Vagina (tissue), 2 donors: ENCODE results near the gene LCE2B. TPM values are rescaled to one million over a fixed set of nuclear protein-coding genes. Genes with fewer than 3 reads are reported as not detected.
"Not testable (repeated sequence)": the region's sequence is repeated elsewhere in the genome, so short reads cannot be mapped to it uniquely, and the experiment has no call there.

Source experiments
- DNase-seq, 2 donors: peaks; one replicate each; pipeline ENCODE4 v3.0.0-alpha.2; 2017; ENCODE audit errors: extremely low spot score in 2 of 2
- H3K27ac ChIP-seq: fragments of 200-600 bp; sonication (generic); one replicate; pipeline ENCODE4 v1.5.1; 2019
- H3K27me3 ChIP-seq: fragments of 200-600 bp; sonication (generic); one replicate; pipeline ENCODE4 v1.5.1; 2019
- H3K36me3 ChIP-seq, 2 donors: fragments of 200-600 bp; sonication (generic); one replicate each; pipeline ENCODE4 v1.5.1; 2017 to 2019
- H3K4me1 ChIP-seq: fragments of 200-600 bp; sonication (generic); one replicate; pipeline ENCODE4 v1.5.1; 2019
- H3K4me3 ChIP-seq, 2 donors: fragments of 200-600 bp; sonication (generic); 1 replicate in 1 of 2; 2 replicates in 1 of 2; pipeline ENCODE4 v1.5.1; 2016 to 2019
- H3K9me3 ChIP-seq: fragments of 200-600 bp; sonication (generic); one replicate; pipeline ENCODE4 v1.5.1; 2019
- CTCF ChIP-seq, 3 experiments: fragments of 450-650 bp in 2 of 3; fragments of 200-600 bp in 1 of 3; sonication (generic) in 1 of 3; IDR thresholded peaks; one replicate each; pipeline ENCODE4 v1.5.1; 2017 to 2019; ENCODE audit warnings: antibody characterized with exemption in 3 of 3, mild to moderate bottlenecking in 2 of 3, moderate library complexity in 2 of 3
- POLR2A ChIP-seq, 2 donors: fragments of 450-650 bp; IDR thresholded peaks; one replicate each; pipeline ENCODE4 v1.6.1; 2017; ENCODE audit warnings: antibody characterized with exemption in 2 of 2, mild to moderate bottlenecking in 2 of 2, moderate library complexity in 2 of 2
- POLR2AphosphoS5 ChIP-seq, 2 donors: sonication (generic); formaldehyde crosslinking; IDR thresholded peaks; one replicate each; pipeline ENCODE4 v1.9.0; 2017; ENCODE audit warnings: antibody characterized with exemption in 2 of 2, mild to moderate bottlenecking in 2 of 2, low read depth in 1 of 2; ENCODE audit not compliant: insufficient read depth in 1 of 2
- intact Hi-C: fragments of 100-400 bp; cut with DNase I; formaldehyde crosslinking; loops from one replicate; pipeline ENCODE4 v1.15.1; 2023
- total RNA-seq: library from RNA; depleted of rRNA; stranded (reverse); fragments of >200 nt; gene quantifications from one replicate; pipeline ENCODE4 v1.2.3, GENCODE V29; 2016

The LCE2B gene
- total RNA-seq, 1 donor from 2014 or later, result not detected

DNA sequence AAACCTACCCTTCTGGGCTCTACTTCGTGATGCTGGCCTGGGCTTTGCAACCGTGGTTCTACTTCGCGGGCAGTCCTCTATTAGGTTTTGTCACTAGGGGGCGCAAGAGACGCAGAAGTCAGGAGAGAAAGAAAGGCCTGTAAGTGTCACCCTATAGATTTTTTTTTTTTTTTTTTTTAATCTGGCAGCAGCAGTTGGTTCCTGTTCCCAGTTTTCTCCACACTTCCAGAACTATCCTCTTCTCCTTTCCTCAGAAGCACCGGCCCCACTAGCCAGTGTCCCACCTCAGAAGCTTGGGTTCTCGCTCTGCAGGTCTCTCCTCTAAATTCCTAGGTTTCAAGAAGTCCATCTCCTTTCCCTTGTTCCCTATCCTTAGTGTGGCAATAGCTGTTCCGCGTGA is 31.8 kb upstream of the LCE2B start:
- Histone ChIP-seq H3K27me3 (no peaks in the 10 kb centered on the region), H3K4me1 (no peaks in the 10 kb centered on the region), H3K9me3 (no peaks in the 10 kb centered on the region), H3K4me3 (no peak overlapping the region), H3K36me3 (no peaks in the 10 kb centered on the region), H3K27ac (no peak overlapping the region)
- intact Hi-C loops, result no loop called here
- no peak for DNase-seq
- TF ChIP-seq CTCF (IDR thresholded peaks at IDR 0.05) (peak in 1 of 3 experiments; percentile 30), POLR2AphosphoS5 (IDR thresholded peaks at IDR 0.05; ENCODE audit: insufficient read depth in 1 of 2, low read depth in 1 of 2) (no peak)

DNA sequence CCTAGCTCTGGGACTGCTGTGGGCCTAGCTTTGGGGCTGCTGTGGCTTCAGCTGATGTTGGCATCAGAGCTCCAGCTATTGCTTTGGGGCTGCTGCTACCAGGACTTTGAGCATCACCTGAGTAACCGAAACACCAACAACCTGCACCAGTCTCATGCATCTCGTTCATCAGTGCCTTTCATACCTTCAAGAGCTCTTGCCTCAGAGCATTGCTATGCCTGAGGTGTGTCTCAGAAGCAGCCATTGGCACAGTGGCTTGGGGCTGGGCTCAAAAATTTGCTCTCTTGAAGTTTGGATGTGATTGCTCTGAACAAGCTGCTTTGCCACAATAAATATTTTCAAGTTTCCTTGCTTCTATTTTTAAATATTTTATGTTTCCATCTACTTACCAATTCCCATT is 29.5 kb upstream of the LCE2B start:
- TF ChIP-seq POLR2AphosphoS5 (IDR thresholded peaks at IDR 0.05; ENCODE audit: insufficient read depth in 1 of 2, low read depth in 1 of 2), result no peak
- no peak for TF ChIP-seq POLR2A (IDR thresholded peaks at IDR 0.05)
- no peak for TF ChIP-seq CTCF (IDR thresholded peaks at IDR 0.05)
- DNase-seq, result no peak
- intact Hi-C loops, result no loop called here
- H3K4me1 ChIP-seq, result no peaks in the 10 kb centered on the region
- no peaks in the 10 kb centered on the region for H3K27me3 ChIP-seq
- no peaks in the 10 kb centered on the region for H3K9me3 ChIP-seq
- no peak overlapping the region for H3K27ac ChIP-seq
- no peak overlapping the region for H3K4me3 ChIP-seq
- no peaks in the 10 kb centered on the region for H3K36me3 ChIP-seq

- Histone ChIP-seq H3K27ac (no peak overlapping the region), H3K9me3 (no peaks in the 10 kb centered on the region), H3K4me1 (no peaks in the 10 kb centered on the region), H3K4me3 (no peak overlapping the region), H3K27me3 (no peaks in the 10 kb centered on the region), H3K36me3 (no peaks in the 10 kb centered on the region)
- no peak for TF ChIP-seq POLR2AphosphoS5 (IDR thresholded peaks at IDR 0.05; ENCODE audit: insufficient read depth in 1 of 2, low read depth in 1 of 2)
- no peak for TF ChIP-seq CTCF (IDR thresholded peaks at IDR 0.05)
- no peak for TF ChIP-seq POLR2A (IDR thresholded peaks at IDR 0.05)
- DNase-seq, result no peak
- intact Hi-C loops, result no loop called here
Observed at GRCh38 chr1:152657677-152658076, 28.2 kb upstream of the LCE2B start.

DNA sequence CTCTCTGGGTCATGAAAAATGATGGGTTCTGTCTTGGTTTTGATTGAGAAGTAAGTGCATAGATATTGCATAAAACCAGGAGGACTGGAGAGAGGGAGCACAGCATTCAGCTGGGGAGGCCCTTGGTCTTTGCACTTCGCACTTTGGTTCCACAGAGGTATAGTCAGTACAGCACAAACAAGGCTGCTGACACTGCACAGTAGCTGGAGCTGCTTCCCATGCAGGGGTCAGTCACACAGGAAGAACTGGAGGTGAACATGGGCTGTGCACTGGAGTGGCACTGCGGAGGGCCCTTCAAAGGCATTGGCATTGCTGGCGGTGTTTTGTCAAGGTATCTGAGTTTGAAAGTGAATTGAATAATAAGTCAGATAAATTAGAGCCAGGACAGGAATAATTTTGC is 27.3 kb upstream of the LCE2B start:
- no peaks in the 10 kb centered on the region for H3K36me3 ChIP-seq
- no peak overlapping the region for H3K27ac ChIP-seq
- H3K4me3 ChIP-seq, result no peak overlapping the region
- no peaks in the 10 kb centered on the region for H3K4me1 ChIP-seq
- no peak for TF ChIP-seq POLR2AphosphoS5 (IDR thresholded peaks at IDR 0.05; ENCODE audit: insufficient read depth in 1 of 2, low read depth in 1 of 2)
- no peak for TF ChIP-seq CTCF (IDR thresholded peaks at IDR 0.05)
- TF ChIP-seq POLR2A (IDR thresholded peaks at IDR 0.05), result no peak
- intact Hi-C loops, result no loop called here
- DNase-seq, result no peak
- H3K27me3 ChIP-seq, result no peaks in the 10 kb centered on the region
- no peaks in the 10 kb centered on the region for H3K9me3 ChIP-seq

GRCh38 chr1:152663098-152663497 is 22.8 kb upstream of the LCE2B start, which contains the start of gene LCE2D:
TSS of gene LCE2D (plus strand) at chr1:152663380. CDS start at chr1:152664106, 726 bp downstream.
- Histone ChIP-seq H3K4me1 (no peaks in the 10 kb centered on the region), H3K4me3 (no peak within 1 kb of the TSS), H3K27ac (no peak within 1 kb of the TSS), H3K9me3 (no peaks in the 10 kb centered on the region), H3K27me3 (no peaks in the 10 kb centered on the region), H3K36me3 (no peaks in the 10 kb centered on the region)
- intact Hi-C loops, result no loop called here
- TF ChIP-seq POLR2AphosphoS5 (IDR thresholded peaks at IDR 0.05; ENCODE audit: insufficient read depth in 1 of 2, low read depth in 1 of 2) (no peak), POLR2A (IDR thresholded peaks at IDR 0.05) (no peak)
- no peak for DNase-seq

DNA sequence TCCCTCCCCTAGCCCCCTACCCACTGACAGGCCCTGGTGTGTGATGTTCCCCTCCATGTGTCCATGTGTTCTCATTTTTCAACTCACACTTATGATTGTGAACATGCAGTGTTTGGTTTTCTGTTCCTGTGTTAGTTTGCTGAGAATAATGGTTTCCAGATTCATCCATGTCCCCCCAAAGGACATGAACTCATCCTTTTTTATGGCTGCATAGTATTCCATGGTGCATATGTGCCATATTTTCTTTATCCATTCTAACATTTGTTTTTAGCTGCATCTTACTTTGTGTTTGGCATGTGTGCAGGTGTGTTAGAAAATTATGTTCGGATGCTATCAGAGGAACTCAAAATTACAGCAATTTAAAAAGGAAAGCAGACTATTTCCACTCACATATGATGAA is 19.8 kb upstream of the LCE2B start:
- H3K36me3 ChIP-seq, H3K4me3 ChIP-seq, H3K27ac ChIP-seq, H3K9me3 ChIP-seq, H3K27me3 ChIP-seq, DNase-seq, intact Hi-C loops, H3K4me1 ChIP-seq: not testable (repeated sequence)
